GM12878 (cell line): ENCODE measurements around the gene GPC2. TPM values are rescaled to one million over a fixed set of nuclear protein-coding genes. Genes with fewer than 3 reads are reported as not detected.
"Not testable (repeated sequence)": the region's sequence is repeated elsewhere in the genome, so short reads cannot be mapped to it uniquely, and the experiment has no call there.

Source experiments
- ATAC-seq: fragments of 200-7000 bp; cut with Tn5 transposase; 3 replicates; pipeline ENCODE4 v1.9.1; 2020; ENCODE audit warnings: mild to moderate bottlenecking, moderate library complexity
- BruUV-seq: library from RNA; stranded (reverse); fragments of 400-500 nt; replicated peaks from 2 replicates; lab custom pipeline; 2021; lab: Mats Ljungman, UMichigan
- CTCF ChIA-PET: fragments of 300-600 bp; sonication (Branson Sonifier 250); formaldehyde crosslinking; extraction: SDS; loops from one replicate; lab custom pipeline; 2021; ENCODE audit warnings: inconsistent platforms; lab: Yijun Ruan, JAX
- POLR2A ChIA-PET: fragments of 350-600 bp; formaldehyde crosslinking; extraction: SDS; loops from one replicate; lab custom pipeline; 2021; ENCODE audit warnings: inconsistent platforms; lab: Charles Lee
- RAD21 ChIA-PET: fragments of 300-600 bp; sonication (Branson Sonifier 250); formaldehyde crosslinking; loops from one replicate; lab custom pipeline; 2023; ENCODE audit warnings: antibody characterized with exemption; ENCODE audit not compliant: unreplicated experiment; lab: Charles Lee
- SMC1A ChIA-PET: fragments of 300-600 bp; sonication (Branson Sonifier 250); formaldehyde crosslinking; loops from one replicate; lab custom pipeline; 2023; ENCODE audit not compliant: unreplicated experiment, uncharacterized antibody; lab: Charles Lee
- DNase-seq: peaks from one replicate; pipeline ENCODE4 v3.0.0-alpha.2; 2011; ENCODE audit warnings: low read depth, low spot score
- FAIRE-seq: peaks from 3 replicates; lab custom pipeline; 2011; peaks lifted over from hg19 to GRCh38; lab: Jason Lieb, UNC
- H2AFZ ChIP-seq: 2 replicates; pipeline ENCODE4 v1.6.0; 2011; ENCODE audit warnings: low read depth, low read length, control low read depth; ENCODE audit not compliant: control insufficient read depth
- H3K27ac ChIP-seq: 2 replicates; pipeline ENCODE4 v1.5.1; 2011; ENCODE audit warnings: control low read depth; ENCODE audit not compliant: control insufficient read depth, insufficient read depth
- H3K27me3 ChIP-seq, 2 experiments: replicated peaks in 1 of 2; 2 replicates each; pipeline versions ENCODE4 v1.6.0 to v1.6.1; 2011; ENCODE audit warnings: low read length in 1 of 2; ENCODE audit not compliant: control insufficient read depth in 2 of 2, insufficient read depth in 2 of 2
- H3K36me3 ChIP-seq, 2 experiments: 2 replicates each; pipeline ENCODE4 v1.5.1; 2011; ENCODE audit warnings: low read length in 1 of 2; ENCODE audit not compliant: control insufficient read depth in 2 of 2, insufficient read depth in 2 of 2
- H3K4me1 ChIP-seq: 2 replicates; pipeline ENCODE4 v1.6.1; 2011; ENCODE audit warnings: mild to moderate bottlenecking, low read length, moderate library complexity, mixed read lengths; ENCODE audit not compliant: control insufficient read depth, insufficient read depth
- H3K4me2 ChIP-seq: 2 replicates; pipeline ENCODE4 v1.6.0; 2011; ENCODE audit warnings: control low read depth; ENCODE audit not compliant: control insufficient read depth, insufficient read depth
- H3K4me3 ChIP-seq: fragments of 200-600 bp; sonication (generic); 2 replicates; pipeline ENCODE4 v1.5.1; 2016
- H3K79me2 ChIP-seq: 2 replicates; pipeline ENCODE4 v1.6.0; 2011; ENCODE audit warnings: low read length; ENCODE audit not compliant: control insufficient read depth, insufficient read depth
- H3K9ac ChIP-seq: 2 replicates; pipeline ENCODE4 v1.8.0; 2011; ENCODE audit warnings: low read length, control low read depth, mixed read lengths; ENCODE audit not compliant: control insufficient read depth, insufficient read depth
- H3K9me3 ChIP-seq: replicated peaks from 3 replicates; pipeline ENCODE4 v1.5.1; 2011; ENCODE audit warnings: mild to moderate bottlenecking, low read length; ENCODE audit not compliant: control insufficient read depth, insufficient read depth
- H4K20me1 ChIP-seq: 2 replicates; pipeline ENCODE4 v1.6.0; 2011; ENCODE audit not compliant: control insufficient read depth, insufficient read depth
- DPF2 ChIP-seq: fragments of 450-650 bp; IDR thresholded peaks from 2 replicates; pipeline ENCODE4 v1.6.1; 2017; ENCODE audit warnings: mild to moderate bottlenecking
- HDGF ChIP-seq: fragments of 450-650 bp; IDR thresholded peaks from 2 replicates; pipeline ENCODE4 v1.6.1; 2016; ENCODE audit warnings: antibody characterized with exemption
- WGBS: methylation state at CpG from one replicate; pipeline ENCODE4 v1.1.6; 2016; ENCODE audit warnings: low lambda C conversion rate; ENCODE audit not compliant: insufficient replicate concordance, insufficient coverage; ENCODE audit errors: missing lambda C conversion rate; 5-methylcytosine and 5-hydroxymethylcytosine counted together
- in situ Hi-C: fragments of 300-500 bp; cut with MboI; formaldehyde crosslinking; loops from 9 replicates; pipeline ENCODE4 v1.14.3; 2018; ENCODE audit warnings: mixed read lengths
- intact Hi-C: fragments of 100-400 bp; cut with micrococcal nuclease; formaldehyde crosslinking; loops from one replicate; pipeline ENCODE4 v1.14.2; 2022; ENCODE audit not compliant: unreplicated experiment
- polyA plus RNA-seq, 11 experiments: library from polyadenylated mRNA; depleted of rRNA in 4 of 11; unstranded in 6 of 11; stranded (reverse) in 5 of 11; fragments of >200 nt; fragmentation: Nextera tagmentation in 4 of 11; fragmentation: Illumina TruSeq in 1 of 11; extraction: Ambion mirVana in 4 of 11; extraction: Trizol in 1 of 11; gene quantifications; 1 replicate in 1 of 11; 2 replicates in 10 of 11; pipeline versions ENCODE4 v1.2.1 to v1.2.3, GENCODE V29; 2011 to 2016; ENCODE audit warnings: inconsistent platforms in 2 of 11, missing spikeins in 2 of 11, low read depth in 1 of 11
- total RNA-seq, 4 experiments: library from RNA; depleted of rRNA in 3 of 4; stranded (reverse); fragments of >200 nt in 3 of 4; fragmentation: Illumina TruSeq in 1 of 4; extraction: Trizol in 1 of 4; gene quantifications; 2 replicates each; pipeline versions ENCODE4 v1.2.1 to v1.2.3, GENCODE V29; 2013 to 2021
- TF ChIP-seq, protein P1 (sequence below): fragments of 450-650 bp; IDR thresholded peaks from 2 replicates; pipeline ENCODE4 v1.6.1; 2016; ENCODE audit warnings: mild to moderate bottlenecking

The GPC2 gene
- total and polyA plus RNA-seq, 10 of the 15 experiments (the other 5 are each of a cell fraction or from before 2014, with no cell fraction given) = 0.19 to 6.3 (median 0.77) TPM

DNA sequence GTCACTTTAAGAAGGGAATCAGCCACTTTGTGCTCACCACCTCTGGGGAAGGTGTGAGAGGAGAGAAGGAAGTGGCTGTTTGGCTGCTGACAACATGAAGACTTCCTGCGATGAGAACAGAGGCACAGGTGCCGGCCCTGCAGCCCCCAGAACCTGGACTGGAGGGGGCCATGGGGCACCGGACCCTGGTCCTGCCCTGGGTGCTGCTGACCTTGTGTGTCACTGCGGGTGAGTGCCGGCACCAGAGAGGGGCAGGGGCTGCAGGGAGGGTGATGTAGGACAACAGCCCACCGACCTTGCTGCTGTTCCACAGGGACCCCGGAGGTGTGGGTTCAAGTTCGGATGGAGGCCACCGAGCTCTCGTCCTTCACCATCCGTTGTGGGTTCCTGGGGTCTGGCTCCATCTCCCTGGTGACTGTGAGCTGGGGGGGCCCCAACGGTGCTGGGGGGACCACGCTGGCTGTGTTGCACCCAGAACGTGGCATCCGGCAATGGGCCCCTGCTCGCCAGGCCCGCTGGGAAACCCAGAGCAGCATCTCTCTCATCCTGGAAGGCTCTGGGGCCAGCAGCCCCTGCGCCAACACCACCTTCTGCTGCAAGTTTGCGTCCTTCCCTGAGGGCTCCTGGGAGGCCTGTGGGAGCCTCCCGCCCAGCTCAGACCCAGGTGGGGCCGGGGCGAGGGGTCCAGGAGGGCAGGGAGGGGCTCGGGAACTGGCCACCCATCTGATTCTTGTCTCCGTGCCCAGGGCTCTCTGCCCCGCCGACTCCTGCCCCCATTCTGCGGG is 42.8 kb upstream of the GPC2 start, which contains the start of gene PVRIG:
PVRIG (plus strand) TSS at position 149 of the 785 bp plus-strand sequence; CDS start at position 171, 22 bp downstream.
- H3K27me3 ChIP-seq, H2AFZ ChIP-seq, H3K9me3 ChIP-seq, DNase-seq, in situ Hi-C loops, H3K36me3 ChIP-seq, H4K20me1 ChIP-seq: not testable (repeated sequence)
- H3K79me2 ChIP-seq = peaks cover 54% of the 10 kb centered on the region
- BruUV-seq = TSS peak; percentile 16
- peak within 1 kb of the TSS; percentile 63 for H3K4me3 ChIP-seq
- intact Hi-C loops = loop anchor here (2.0 to 5.0 kb wide), 3 partner anchors 29 to 73 kb away; partner anchors contain the start of genes GPC2, LAMTOR4 and STAG3
- H3K9ac ChIP-seq = peak within 1 kb of the TSS; percentile 87
- ChIA-PET RAD21 (interaction anchor here (0.7 to 3.5 kb wide), 6 partner anchors 9 to 88 kb away, joined by 3 to 14 read pairs (median 3); partner anchors contain the start of gene LAMTOR4), POLR2A (interaction anchor here (0.9 to 4.6 kb wide), 5 partner anchors 9 to 188 kb away, joined by 3 to 25 read pairs (median 5); no protein-coding TSS in a partner anchor), SMC1A (interaction anchor here (0.7 to 5.4 kb wide), 9 partner anchors 10 to 188 kb away, joined by 3 to 37 read pairs (median 6); partner anchors contain the start of genes AP4M1 and MCM7), CTCF (interaction anchor here (0.5 to 8.3 kb wide), 6 partner anchors 11 to 1485 kb away, joined by 3 to 113 read pairs (median 26); no protein-coding TSS in a partner anchor)
- TF ChIP-seq DPF2 = 0 out of 2 replicates have a peak, but pooled peaks have one; percentile 30
- TF ChIP-seq HDGF = peak; percentile 66; the same call in 1 of the 2 replicates
- TF ChIP-seq, protein P1, sequence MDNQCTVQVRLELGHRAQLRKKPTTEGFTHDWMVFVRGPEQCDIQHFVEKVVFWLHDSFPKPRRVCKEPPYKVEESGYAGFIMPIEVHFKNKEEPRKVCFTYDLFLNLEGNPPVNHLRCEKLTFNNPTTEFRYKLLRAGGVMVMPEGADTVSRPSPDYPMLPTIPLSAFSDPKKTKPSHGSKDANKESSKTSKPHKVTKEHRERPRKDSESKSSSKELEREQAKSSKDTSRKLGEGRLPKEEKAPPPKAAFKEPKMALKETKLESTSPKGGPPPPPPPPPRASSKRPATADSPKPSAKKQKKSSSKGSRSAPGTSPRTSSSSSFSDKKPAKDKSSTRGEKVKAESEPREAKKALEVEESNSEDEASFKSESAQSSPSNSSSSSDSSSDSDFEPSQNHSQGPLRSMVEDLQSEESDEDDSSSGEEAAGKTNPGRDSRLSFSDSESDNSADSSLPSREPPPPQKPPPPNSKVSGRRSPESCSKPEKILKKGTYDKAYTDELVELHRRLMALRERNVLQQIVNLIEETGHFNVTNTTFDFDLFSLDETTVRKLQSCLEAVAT = 0 out of 2 replicates have a peak, but pooled peaks have one; percentile 17
- peak within 1 kb of the TSS; percentile 99 for H3K27ac ChIP-seq
- FAIRE-seq (peak; percentile 52), ATAC-seq (peak; percentile 17)
- WGBS = 46% methylated on average over 21 of the region's 27 CpGs
- peak within 1 kb of the TSS; percentile 88 for H3K4me2 ChIP-seq
- H3K4me1 ChIP-seq = peaks cover 54% of the 10 kb centered on the region
